Activated T-cell treated with anti-CD3 and anti-CD28 coated beads, Interleukin-2, amount 50 U/mL, for 4 hours (primary cell): ENCODE data around the gene TMEM117. TPM values are rescaled to one million over a fixed set of nuclear protein-coding genes. Genes with fewer than 3 reads are reported as not detected.

Source experiments
- ATAC-seq, 2 donors: fragments of 200-7000 bp; cut with Tn5 transposase; one replicate each; pipeline ENCODE4 v1.10.0; 2021
- DNase-seq: peaks from one replicate; pipeline ENCODE4 v3.0.0-alpha.2; 2020
- H3K27me3 Mint-ChIP-seq: one replicate; pipeline ENCODE4 v1.8.0; 2021; ENCODE audit warnings: low read depth, mixed read lengths
- H3K36me3 Mint-ChIP-seq: one replicate; pipeline ENCODE4 v1.8.0; 2022; ENCODE audit warnings: mixed read lengths; ENCODE audit not compliant: insufficient read depth
- H3K4me1 Mint-ChIP-seq: one replicate; pipeline ENCODE4 v1.8.0; 2021; ENCODE audit warnings: low read depth, mixed read lengths
- H3K4me3 Mint-ChIP-seq: one replicate; pipeline ENCODE4 v1.8.0; 2021; ENCODE audit warnings: mild to moderate bottlenecking, moderate library complexity, mixed read lengths
- H3K9me3 Mint-ChIP-seq: one replicate; pipeline ENCODE4 v1.8.0; 2021; ENCODE audit warnings: mixed read lengths
- total RNA-seq, 3 donors: library from RNA; stranded (reverse); gene quantifications; one replicate each; pipeline ENCODE4 v1.2.1, GENCODE V29; 2021

TMEM117 gene
- total RNA-seq, 3 donors from 2014 or later, result 1.4 to 2.0 (median 1.4) TPM

- Mint-ChIP-seq H3K36me3 (no peaks in the 10 kb centered on the region), H3K4me1 (no peaks in the 10 kb centered on the region), H3K4me3 (no peak overlapping the region), H3K9me3 (peaks cover 6% of the 10 kb centered on the region), H3K27me3 (no peaks in the 10 kb centered on the region)
- DNase-seq (no peak), ATAC-seq (no peak)
Measured at GRCh38 chr12:44314007-44314500, 478.2 kb downstream of the TMEM117 start.

DNA sequence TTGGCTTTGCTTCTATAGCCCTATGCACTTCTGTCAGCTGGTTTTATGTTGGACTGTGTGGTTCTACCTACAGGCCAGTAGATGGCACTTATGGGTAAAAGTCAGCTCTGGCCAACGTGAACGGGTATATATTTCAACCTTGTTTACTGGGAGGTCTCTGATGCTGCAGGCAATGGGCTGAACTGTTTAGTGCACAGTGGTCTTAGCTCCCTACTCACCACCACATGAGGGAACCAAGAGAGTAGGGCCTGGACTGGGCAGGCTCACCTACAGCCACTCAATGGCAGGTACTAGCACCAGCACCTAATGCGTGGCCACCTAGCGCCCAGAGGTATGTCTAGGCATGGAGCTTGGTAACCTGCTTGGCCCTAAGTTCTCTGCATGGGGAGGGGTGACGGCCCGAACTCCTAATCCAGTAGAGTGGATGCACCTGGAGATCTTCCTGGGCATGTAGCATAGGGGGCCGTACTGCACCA, 481.8 kb downstream of the TMEM117 start:
- DNase-seq (no peak), ATAC-seq (no peak)
- H3K4me3 Mint-ChIP-seq, result no peak overlapping the region
- no peaks in the 10 kb centered on the region for H3K36me3 Mint-ChIP-seq
- H3K9me3 Mint-ChIP-seq, result no peaks in the 10 kb centered on the region
- no peaks in the 10 kb centered on the region for H3K27me3 Mint-ChIP-seq
- no peaks in the 10 kb centered on the region for H3K4me1 Mint-ChIP-seq

- ATAC-seq (no peak), DNase-seq (no peak)
- Mint-ChIP-seq H3K9me3 (peaks cover 4% of the 10 kb centered on the region), H3K4me1 (no peaks in the 10 kb centered on the region), H3K4me3 (no peak overlapping the region), H3K36me3 (peaks cover 7% of the 10 kb centered on the region), H3K27me3 (no peaks in the 10 kb centered on the region)
Measured at GRCh38 chr12:44331269-44331668, 495.4 kb downstream of the TMEM117 start.

DNA sequence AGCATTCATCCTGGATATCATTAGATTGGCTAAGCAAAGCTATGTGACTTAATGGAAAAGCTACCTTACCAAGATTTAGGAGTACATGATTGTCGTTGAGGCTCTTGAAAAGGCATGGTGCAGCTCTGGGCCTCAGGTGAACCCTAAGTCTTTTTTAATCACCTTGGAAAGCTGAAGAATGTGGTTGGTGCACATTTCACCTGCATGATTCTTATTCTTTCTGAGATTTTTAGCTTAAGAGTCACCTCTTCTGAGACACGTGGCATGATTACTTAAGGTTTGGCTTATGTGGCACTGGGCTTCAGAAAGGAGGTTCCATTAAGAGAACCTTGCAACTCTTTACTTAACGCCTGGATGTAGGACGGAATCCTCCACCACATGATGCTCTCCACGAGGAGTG, 498.5 kb downstream of the TMEM117 start:
- DNase-seq (no peak), ATAC-seq (no peak)
- H3K4me3 Mint-ChIP-seq, result no peak overlapping the region
- H3K36me3 Mint-ChIP-seq, result peaks cover 7% of the 10 kb centered on the region
- H3K4me1 Mint-ChIP-seq, result no peaks in the 10 kb centered on the region
- no peaks in the 10 kb centered on the region for H3K27me3 Mint-ChIP-seq
- peaks cover 4% of the 10 kb centered on the region for H3K9me3 Mint-ChIP-seq

DNA sequence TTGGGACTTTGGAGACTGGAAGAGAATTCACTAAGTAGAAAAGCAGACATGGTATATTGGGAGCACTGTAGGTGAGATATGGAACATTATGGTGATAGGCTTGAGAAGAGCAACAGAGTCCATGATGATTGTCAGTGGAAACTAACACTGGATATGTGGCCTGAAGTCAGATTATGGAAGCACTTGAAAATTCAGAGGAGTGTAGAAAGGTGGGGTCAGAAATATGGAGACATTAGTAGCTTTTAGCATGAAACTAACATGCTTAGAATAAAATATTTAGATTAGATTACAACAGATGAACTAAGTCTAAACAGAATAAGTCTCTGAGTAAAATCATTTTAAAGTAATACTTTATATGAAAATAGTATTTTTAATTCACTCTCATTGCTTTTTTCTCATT, 499.1 kb downstream of the TMEM117 start:
- Mint-ChIP-seq H3K36me3 (peaks cover 7% of the 10 kb centered on the region), H3K4me1 (no peaks in the 10 kb centered on the region), H3K9me3 (peaks cover 4% of the 10 kb centered on the region), H3K4me3 (no peak overlapping the region), H3K27me3 (no peaks in the 10 kb centered on the region)
- DNase-seq (no peak), ATAC-seq (no peak)

GRCh38 chr12:44336577-44336976, 500.7 kb downstream of the TMEM117 start:
- Mint-ChIP-seq H3K4me3 (no peak overlapping the region), H3K4me1 (no peaks in the 10 kb centered on the region), H3K36me3 (peaks cover 5% of the 10 kb centered on the region), H3K27me3 (no peaks in the 10 kb centered on the region), H3K9me3 (peaks cover 4% of the 10 kb centered on the region)
- DNase-seq (no peak), ATAC-seq (no peak)

DNA sequence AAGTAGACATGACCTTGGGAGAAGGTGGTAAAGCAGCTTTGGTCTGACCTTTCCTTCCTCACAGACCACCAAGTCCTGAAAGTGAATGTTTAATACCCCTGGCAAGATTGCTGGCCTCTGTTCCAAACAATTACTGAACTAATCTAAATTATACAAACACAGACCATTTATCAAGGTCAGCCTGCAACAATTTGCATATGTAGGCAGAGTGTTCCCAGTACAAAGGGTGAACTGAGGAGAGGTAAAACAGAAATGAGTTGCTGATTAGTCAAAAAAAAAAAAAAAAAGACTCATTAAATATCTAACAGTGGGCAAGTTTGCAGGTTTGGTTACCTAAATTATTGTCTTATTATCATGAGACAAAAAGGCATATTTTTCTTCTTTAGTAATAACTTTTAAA, 506.5 kb downstream of the TMEM117 start:
- ATAC-seq, result no peak
- no peak for DNase-seq
- no peaks in the 10 kb centered on the region for H3K4me1 Mint-ChIP-seq
- no peaks in the 10 kb centered on the region for H3K36me3 Mint-ChIP-seq
- no peaks in the 10 kb centered on the region for H3K9me3 Mint-ChIP-seq
- H3K4me3 Mint-ChIP-seq, result no peak overlapping the region
- H3K27me3 Mint-ChIP-seq, result no peaks in the 10 kb centered on the region

DNA sequence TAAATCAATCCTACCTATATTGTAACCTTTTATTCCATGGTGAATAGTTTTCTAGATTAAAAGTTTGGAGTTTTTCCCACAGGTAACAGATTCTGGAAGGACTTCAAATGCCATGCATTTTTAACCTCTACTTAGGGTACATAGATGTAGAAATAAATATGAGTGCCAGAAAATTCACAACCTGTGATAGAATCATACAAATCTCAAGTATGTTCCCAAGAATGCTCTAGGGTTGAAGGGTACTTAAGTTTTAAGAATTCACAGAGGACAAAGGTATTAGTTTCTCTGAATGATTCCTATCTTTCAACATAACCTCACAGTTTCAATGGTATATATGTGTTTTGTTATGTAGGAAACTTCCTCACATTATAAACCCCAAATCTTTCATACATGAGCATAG, 511.3 kb downstream of the TMEM117 start:
- DNase-seq, result no peak
- Mint-ChIP-seq H3K36me3 (no peaks in the 10 kb centered on the region), H3K4me1 (no peaks in the 10 kb centered on the region), H3K9me3 (no peaks in the 10 kb centered on the region), H3K27me3 (no peaks in the 10 kb centered on the region), H3K4me3 (no peak overlapping the region)
- ATAC-seq, result no peak

GRCh38 chr12:44357494-44357893, 521.6 kb downstream of the TMEM117 start:
- Mint-ChIP-seq H3K9me3 (no peaks in the 10 kb centered on the region), H3K27me3 (no peaks in the 10 kb centered on the region), H3K4me3 (no peak overlapping the region), H3K4me1 (no peaks in the 10 kb centered on the region), H3K36me3 (peaks cover 4% of the 10 kb centered on the region)
- DNase-seq (no peak), ATAC-seq (no peak)

GRCh38 chr12:44358636-44359035, 522.8 kb downstream of the TMEM117 start:
- Mint-ChIP-seq H3K4me3 (no peak overlapping the region), H3K9me3 (no peaks in the 10 kb centered on the region), H3K27me3 (no peaks in the 10 kb centered on the region), H3K4me1 (no peaks in the 10 kb centered on the region), H3K36me3 (peaks cover 4% of the 10 kb centered on the region)
- DNase-seq, result no peak
- no peak for ATAC-seq

GRCh38 chr12:44362947-44363346, 527.1 kb downstream of the TMEM117 start:
- no peaks in the 10 kb centered on the region for H3K27me3 Mint-ChIP-seq
- DNase-seq (no peak), ATAC-seq (no peak)
- no peaks in the 10 kb centered on the region for H3K36me3 Mint-ChIP-seq
- H3K4me1 Mint-ChIP-seq, result no peaks in the 10 kb centered on the region
- no peak overlapping the region for H3K4me3 Mint-ChIP-seq
- no peaks in the 10 kb centered on the region for H3K9me3 Mint-ChIP-seq

- ATAC-seq, result no peak
- no peak for DNase-seq
- H3K27me3 Mint-ChIP-seq, result no peaks in the 10 kb centered on the region
- no peak overlapping the region for H3K4me3 Mint-ChIP-seq
- H3K9me3 Mint-ChIP-seq, result no peaks in the 10 kb centered on the region
- no peaks in the 10 kb centered on the region for H3K36me3 Mint-ChIP-seq
- H3K4me1 Mint-ChIP-seq, result no peaks in the 10 kb centered on the region
Measured at GRCh38 chr12:44367136-44367535, 531.3 kb downstream of the TMEM117 start.

DNA sequence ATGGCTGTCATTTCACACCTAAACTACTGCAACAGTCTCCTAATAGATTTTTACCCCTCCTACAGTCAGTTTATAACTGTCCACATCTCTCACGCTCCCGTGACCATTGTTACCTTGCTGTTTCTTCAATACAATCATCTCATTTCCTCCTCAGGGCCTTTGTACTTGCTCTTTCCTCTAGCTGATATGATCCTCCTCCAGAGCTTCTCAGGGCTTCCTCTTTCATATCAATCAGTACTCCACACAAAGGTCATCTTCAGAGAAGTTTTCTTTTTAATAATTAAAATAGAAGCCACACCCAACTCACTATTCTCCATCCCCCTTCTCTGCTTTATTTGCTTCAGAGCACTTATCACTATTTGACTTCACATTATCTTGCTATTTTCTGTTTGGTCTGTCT, 532.0 kb downstream of the TMEM117 start:
- Mint-ChIP-seq H3K36me3 (no peaks in the 10 kb centered on the region), H3K4me3 (no peak overlapping the region), H3K4me1 (no peaks in the 10 kb centered on the region), H3K27me3 (no peaks in the 10 kb centered on the region), H3K9me3 (no peaks in the 10 kb centered on the region)
- DNase-seq, result no peak
- ATAC-seq, result no peak

DNA sequence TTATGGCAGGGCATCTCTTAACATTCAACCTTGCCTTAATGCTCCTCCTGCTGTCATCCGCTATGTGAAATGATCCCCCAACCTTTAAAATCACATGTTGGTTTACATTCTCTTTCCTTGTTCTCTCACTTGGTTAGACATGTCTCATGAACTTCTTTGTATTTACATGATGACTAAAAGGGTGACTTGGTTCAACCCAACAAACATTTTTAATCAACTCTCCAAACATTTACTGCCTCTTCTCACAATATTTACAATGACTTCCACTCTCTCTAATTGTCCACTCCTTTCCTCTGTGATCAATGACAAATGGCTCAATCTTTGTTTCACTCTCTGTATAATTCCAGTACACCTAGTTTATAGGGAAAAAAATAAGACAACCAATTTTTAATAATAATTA, 534.1 kb downstream of the TMEM117 start:
- H3K4me1 Mint-ChIP-seq, result no peaks in the 10 kb centered on the region
- no peaks in the 10 kb centered on the region for H3K27me3 Mint-ChIP-seq
- no peak for ATAC-seq

GRCh38 chr12:44370982-44371381, 535.1 kb downstream of the TMEM117 start:
- no peaks in the 10 kb centered on the region for H3K36me3 Mint-ChIP-seq
- ATAC-seq (no peak), DNase-seq (no peak)
- H3K4me3 Mint-ChIP-seq, result no peak overlapping the region
- no peaks in the 10 kb centered on the region for H3K27me3 Mint-ChIP-seq
- H3K4me1 Mint-ChIP-seq, result no peaks in the 10 kb centered on the region
- H3K9me3 Mint-ChIP-seq, result no peaks in the 10 kb centered on the region

More for the DNA sequence above, 534.1 kb downstream of the TMEM117 start:
- Mint-ChIP-seq H3K9me3 (no peaks in the 10 kb centered on the region), H3K36me3 (no peaks in the 10 kb centered on the region), H3K4me3 (no peak overlapping the region)
- DNase-seq, result no peak

- peaks cover 2% of the 10 kb centered on the region for H3K36me3 Mint-ChIP-seq
- DNase-seq (no peak), ATAC-seq (no peak)
- H3K4me3 Mint-ChIP-seq, result no peak overlapping the region
- H3K4me1 Mint-ChIP-seq, result no peaks in the 10 kb centered on the region
- H3K9me3 Mint-ChIP-seq, result no peaks in the 10 kb centered on the region
- H3K27me3 Mint-ChIP-seq, result no peaks in the 10 kb centered on the region
Measured at GRCh38 chr12:44372259-44372658, 536.4 kb downstream of the TMEM117 start.
